H9 (cell line): ENCODE measurements around the gene FHL3. TPM values are rescaled to one million over a fixed set of nuclear protein-coding genes. Genes with fewer than 3 reads are reported as not detected.

Experiments used
- DNase-seq: peaks from one replicate; pipeline ENCODE4 v3.0.0-alpha.2; 2017
- H2AFZ ChIP-seq: one replicate; pipeline ENCODE4 v1.6.1; 2013; ENCODE audit warnings: mild to moderate bottlenecking, low read length, control low read depth, moderate library complexity
- H2AK5ac ChIP-seq: 2 replicates; pipeline ENCODE4 v1.6.1; 2013; ENCODE audit warnings: low read length, control low read depth, mixed read lengths; ENCODE audit not compliant: insufficient read length
- H2BK120ac ChIP-seq: one replicate; pipeline ENCODE4 v1.6.1; 2013; ENCODE audit warnings: low read depth, mild to moderate bottlenecking, low read length, control low read depth, inconsistent platforms; ENCODE audit not compliant: poor library complexity, severe bottlenecking
- H2BK12ac ChIP-seq: 2 replicates; pipeline ENCODE4 v1.6.1; 2013; ENCODE audit warnings: low read length, control low read depth, mixed read lengths, low read depth; ENCODE audit not compliant: insufficient read length
- H2BK15ac ChIP-seq: 2 replicates; pipeline ENCODE4 v1.6.1; 2013; ENCODE audit warnings: low read depth, low read length, control low read depth
- H2BK20ac ChIP-seq: one replicate; pipeline ENCODE4 v1.6.1; 2013; ENCODE audit warnings: low read depth, mild to moderate bottlenecking, low read length, control low read depth, inconsistent platforms; ENCODE audit not compliant: poor library complexity, severe bottlenecking
- H2BK5ac ChIP-seq: 2 replicates; pipeline ENCODE4 v1.6.1; 2013; ENCODE audit warnings: low read length, control low read depth, mixed read lengths; ENCODE audit not compliant: insufficient read length
- H3K14ac ChIP-seq: 2 replicates; pipeline ENCODE4 v1.6.1; 2013; ENCODE audit warnings: low read length, control low read depth; ENCODE audit not compliant: insufficient read depth
- H3K18ac ChIP-seq: 2 replicates; pipeline ENCODE4 v1.6.1; 2013; ENCODE audit warnings: low read depth, mild to moderate bottlenecking, mixed read lengths, low read length, control low read depth; ENCODE audit not compliant: insufficient read length
- H3K23ac ChIP-seq: 2 replicates; pipeline ENCODE4 v1.6.1; 2013; ENCODE audit warnings: low read length, control low read depth, mixed read lengths, low read depth; ENCODE audit not compliant: insufficient read length
- H3K23me2 ChIP-seq: 2 replicates; pipeline ENCODE4 v1.6.1; 2013; ENCODE audit warnings: low read depth, mild to moderate bottlenecking, mixed read lengths, low read length, control low read depth; ENCODE audit not compliant: insufficient read length, poor library complexity, severe bottlenecking
- H3K27ac ChIP-seq: 2 replicates; pipeline ENCODE4 v1.5.1; 2013; ENCODE audit warnings: low read length, control low read depth, mixed read lengths, low read depth; ENCODE audit not compliant: insufficient read length
- H3K27me3 ChIP-seq: 2 replicates; pipeline ENCODE4 v1.6.1; 2013; ENCODE audit warnings: low read length, control low read depth, inconsistent platforms; ENCODE audit not compliant: insufficient read depth
- H3K4ac ChIP-seq: 2 replicates; pipeline ENCODE4 v1.6.1; 2013; ENCODE audit warnings: low read depth, mild to moderate bottlenecking, control low read depth, inconsistent platforms, low read length, moderate library complexity
- H3K4me1 ChIP-seq: 2 replicates; pipeline ENCODE4 v1.6.1; 2013; ENCODE audit warnings: low read length, control low read depth, inconsistent platforms; ENCODE audit not compliant: insufficient read depth
- H3K4me2 ChIP-seq: 2 replicates; pipeline ENCODE4 v1.6.1; 2013; ENCODE audit warnings: low read length, control low read depth, mixed read lengths; ENCODE audit not compliant: insufficient read length, insufficient read depth
- H3K56ac ChIP-seq: 2 replicates; pipeline ENCODE4 v1.6.1; 2013; ENCODE audit warnings: low read depth, mild to moderate bottlenecking, mixed read lengths, low read length, control low read depth; ENCODE audit not compliant: insufficient read length
- H3K79me1 ChIP-seq: 2 replicates; pipeline ENCODE4 v1.6.1; 2013; ENCODE audit warnings: low read depth, mild to moderate bottlenecking, moderate library complexity, low read length, control low read depth, inconsistent platforms; ENCODE audit not compliant: insufficient read depth, poor library complexity, severe bottlenecking
- H3K79me2 ChIP-seq: 2 replicates; pipeline ENCODE4 v1.6.1; 2013; ENCODE audit warnings: low read length, control low read depth, inconsistent platforms; ENCODE audit not compliant: insufficient read depth
- H3K9ac ChIP-seq: 2 replicates; pipeline ENCODE4 v1.6.1; 2013; ENCODE audit warnings: low read length, control low read depth, mixed read lengths; ENCODE audit not compliant: insufficient read length; ENCODE audit errors: extremely low read depth
- H3K9me3 ChIP-seq: one replicate; pipeline ENCODE4 v1.6.1; 2013; ENCODE audit warnings: low read depth, low read length, inconsistent platforms; ENCODE audit not compliant: control insufficient read depth
- H3T11ph ChIP-seq: one replicate; pipeline ENCODE4 v1.6.1; 2013; ENCODE audit warnings: mild to moderate bottlenecking, low read length, control low read depth, inconsistent platforms
- H4K20me1 ChIP-seq: one replicate; pipeline ENCODE4 v1.6.1; 2013; ENCODE audit not compliant: control insufficient read depth, insufficient read length, insufficient read depth
- H4K5ac ChIP-seq: 2 replicates; pipeline ENCODE4 v1.6.1; 2013; ENCODE audit warnings: low read depth, mild to moderate bottlenecking, mixed read lengths, low read length, control low read depth; ENCODE audit not compliant: insufficient read length
- H4K8ac ChIP-seq: replicated peaks from 2 replicates; pipeline ENCODE4 v1.6.1; 2013; ENCODE audit warnings: low read length, control low read depth, mixed read lengths, low read depth; ENCODE audit not compliant: insufficient read length
- H4K91ac ChIP-seq: 2 replicates; pipeline ENCODE4 v1.6.1; 2013; ENCODE audit warnings: low read depth, mild to moderate bottlenecking, moderate library complexity, mixed read lengths, low read length, control low read depth; ENCODE audit not compliant: insufficient read length
- H3K27ac Mint-ChIP-seq, 3 experiments: 2 replicates in 2 of 3; 3 replicates in 1 of 3; pipeline ENCODE4 v1.8.0; 2020 to 2021; ENCODE audit warnings: mixed read lengths in 3 of 3, mild to moderate bottlenecking in 1 of 3, moderate library complexity in 1 of 3
- H3K27me3 Mint-ChIP-seq: 2 replicates; pipeline ENCODE4 v1.8.0; 2021; ENCODE audit warnings: low read depth, mild to moderate bottlenecking, moderate library complexity, mixed read lengths
- H3K36me3 Mint-ChIP-seq, 3 experiments: 2 replicates in 2 of 3; 3 replicates in 1 of 3; pipeline ENCODE4 v1.8.0; 2020 to 2021; ENCODE audit warnings: low read depth in 3 of 3, mixed read lengths in 3 of 3; ENCODE audit not compliant: insufficient read depth in 1 of 3
- H3K4me1 Mint-ChIP-seq, 2 experiments: 2 replicates each; pipeline ENCODE4 v1.8.0; 2020; ENCODE audit warnings: mixed read lengths in 2 of 2
- H3K4me3 Mint-ChIP-seq, 2 experiments: 2 replicates in 1 of 2; 3 replicates in 1 of 2; pipeline ENCODE4 v1.8.0; 2020 to 2021; ENCODE audit warnings: mild to moderate bottlenecking in 2 of 2, mixed read lengths in 2 of 2, moderate library complexity in 1 of 2
- H3K9me3 Mint-ChIP-seq, 2 experiments: 2 replicates in 1 of 2; 3 replicates in 1 of 2; pipeline ENCODE4 v1.8.0; 2020; ENCODE audit warnings: mild to moderate bottlenecking in 2 of 2, mixed read lengths in 2 of 2, moderate library complexity in 1 of 2
- WGBS: extraction: QIAGEN DNeasy Blood & Tissue Kit; methylation state at CpG from one replicate; pipeline ENCODE4 v1.1.7; 2013; ENCODE audit warnings: missing lambda C conversion rate, low lambda C conversion rate, mixed read lengths; ENCODE audit not compliant: insufficient read length; ENCODE audit errors: extremely low coverage; 5-methylcytosine and 5-hydroxymethylcytosine counted together
- total RNA-seq: library from RNA; stranded (reverse); gene quantifications from 2 replicates; pipeline ENCODE4 v1.2.1, GENCODE V29; 2021
- TF ChIP-seq, protein P1 (sequence below): fragments of 200-600 bp; sonication (generic); conservative IDR thresholded peaks from 3 replicates; pipeline ENCODE4 v1.8.0; 2021; ENCODE audit warnings: antibody characterized with exemption, mild to moderate bottlenecking

Gene FHL3
- total RNA-seq, 1 experiment from 2014 or later: 32.8 TPM

DNA sequence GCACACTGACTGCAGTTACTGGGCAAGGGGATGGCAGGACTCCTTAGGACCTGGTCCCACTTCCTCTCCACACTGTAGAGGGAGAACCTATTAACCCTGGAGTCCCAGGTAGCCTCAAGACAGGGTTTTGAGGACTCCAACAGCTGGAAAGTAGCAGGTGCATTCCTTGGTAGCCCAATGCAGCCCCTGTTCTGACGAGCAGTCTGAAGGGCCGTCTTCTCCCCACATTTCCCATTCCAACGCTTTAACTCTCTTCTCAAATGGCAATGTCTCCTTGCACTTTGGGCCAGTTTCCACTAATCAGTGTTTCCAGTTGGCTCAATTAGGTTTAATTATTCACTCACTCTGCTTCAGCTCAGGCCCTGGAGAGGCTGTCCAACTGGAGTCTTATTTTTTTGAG lies 49.6 kb downstream of the FHL3 start:
- Histone ChIP-seq H2BK5ac (no peak overlapping the region), H2BK15ac (no peak overlapping the region), H3K27me3 (no peaks in the 10 kb centered on the region), H3K14ac (no peak overlapping the region; the same call in 1 of the 2 replicates), H3K4me1 (no peaks in the 10 kb centered on the region), H3K23me2 (no peaks in the 10 kb centered on the region), H2BK120ac (no peak overlapping the region), H4K5ac (no peak overlapping the region), H2BK20ac (no peak overlapping the region), H3K79me2 (no peaks in the 10 kb centered on the region), H4K20me1 (no peaks in the 10 kb centered on the region), H2BK12ac (no peak overlapping the region), H3K9me3 (no peaks in the 10 kb centered on the region), H3K23ac (no peak overlapping the region), H3K27ac (no peak overlapping the region), H3T11ph (no peak overlapping the region), H2AK5ac (no peak overlapping the region), H3K9ac (no peak overlapping the region), H3K18ac (no peak overlapping the region), H3K79me1 (no peaks in the 10 kb centered on the region), H4K91ac (no peak overlapping the region), H3K56ac (no peak overlapping the region), H4K8ac (no peak overlapping the region), H2AFZ (no peak overlapping the region), H3K4me2 (no peak overlapping the region), H3K4ac (no peak overlapping the region)
- H3K36me3 Mint-ChIP-seq: peaks cover 19 to 42% (median 36%) of the 10 kb centered on the region in 3 experiments
- WGBS: no CpG with 5 or more reads among the region's 3 CpGs
- H3K4me1 Mint-ChIP-seq: peaks cover 5 to 8% of the 10 kb centered on the region in 2 experiments
- no peaks in the 10 kb centered on the region for H3K9me3 Mint-ChIP-seq
- H3K4me3 Mint-ChIP-seq: no peak overlapping the region
- no peaks in the 10 kb centered on the region; the same call in 1 of the 2 replicates for H3K27me3 Mint-ChIP-seq
- no peak for DNase-seq
- H3K27ac Mint-ChIP-seq: peak overlapping the region in 1 of 3 experiments; percentile 33; a peak in 1 of 7 replicates
- TF ChIP-seq, protein P1, sequence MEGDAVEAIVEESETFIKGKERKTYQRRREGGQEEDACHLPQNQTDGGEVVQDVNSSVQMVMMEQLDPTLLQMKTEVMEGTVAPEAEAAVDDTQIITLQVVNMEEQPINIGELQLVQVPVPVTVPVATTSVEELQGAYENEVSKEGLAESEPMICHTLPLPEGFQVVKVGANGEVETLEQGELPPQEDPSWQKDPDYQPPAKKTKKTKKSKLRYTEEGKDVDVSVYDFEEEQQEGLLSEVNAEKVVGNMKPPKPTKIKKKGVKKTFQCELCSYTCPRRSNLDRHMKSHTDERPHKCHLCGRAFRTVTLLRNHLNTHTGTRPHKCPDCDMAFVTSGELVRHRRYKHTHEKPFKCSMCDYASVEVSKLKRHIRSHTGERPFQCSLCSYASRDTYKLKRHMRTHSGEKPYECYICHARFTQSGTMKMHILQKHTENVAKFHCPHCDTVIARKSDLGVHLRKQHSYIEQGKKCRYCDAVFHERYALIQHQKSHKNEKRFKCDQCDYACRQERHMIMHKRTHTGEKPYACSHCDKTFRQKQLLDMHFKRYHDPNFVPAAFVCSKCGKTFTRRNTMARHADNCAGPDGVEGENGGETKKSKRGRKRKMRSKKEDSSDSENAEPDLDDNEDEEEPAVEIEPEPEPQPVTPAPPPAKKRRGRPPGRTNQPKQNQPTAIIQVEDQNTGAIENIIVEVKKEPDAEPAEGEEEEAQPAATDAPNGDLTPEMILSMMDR: no peak
